ENCODE results near the gene FHIT.

Gene FHIT

DNA sequence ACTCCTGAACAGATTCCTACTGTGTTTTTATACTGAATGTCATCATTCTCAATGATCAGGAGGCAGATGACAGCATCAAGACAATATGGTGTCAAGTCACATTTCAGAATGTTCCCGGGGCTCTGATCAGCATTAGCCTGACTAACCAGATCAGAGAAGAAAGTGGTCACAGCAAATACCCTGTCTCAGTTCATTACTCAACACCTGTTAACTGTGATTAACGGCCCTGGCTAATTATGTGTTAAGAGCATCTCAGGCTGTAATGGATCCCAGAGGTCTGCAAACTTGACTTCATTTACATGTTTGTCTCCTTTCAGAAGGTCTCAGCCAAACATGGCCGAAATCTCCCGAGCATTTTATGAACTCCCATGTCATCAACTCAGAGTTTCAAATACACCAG, 833.7 kb downstream of the FHIT start:
- TF ChIP-seq, protein P1, sequence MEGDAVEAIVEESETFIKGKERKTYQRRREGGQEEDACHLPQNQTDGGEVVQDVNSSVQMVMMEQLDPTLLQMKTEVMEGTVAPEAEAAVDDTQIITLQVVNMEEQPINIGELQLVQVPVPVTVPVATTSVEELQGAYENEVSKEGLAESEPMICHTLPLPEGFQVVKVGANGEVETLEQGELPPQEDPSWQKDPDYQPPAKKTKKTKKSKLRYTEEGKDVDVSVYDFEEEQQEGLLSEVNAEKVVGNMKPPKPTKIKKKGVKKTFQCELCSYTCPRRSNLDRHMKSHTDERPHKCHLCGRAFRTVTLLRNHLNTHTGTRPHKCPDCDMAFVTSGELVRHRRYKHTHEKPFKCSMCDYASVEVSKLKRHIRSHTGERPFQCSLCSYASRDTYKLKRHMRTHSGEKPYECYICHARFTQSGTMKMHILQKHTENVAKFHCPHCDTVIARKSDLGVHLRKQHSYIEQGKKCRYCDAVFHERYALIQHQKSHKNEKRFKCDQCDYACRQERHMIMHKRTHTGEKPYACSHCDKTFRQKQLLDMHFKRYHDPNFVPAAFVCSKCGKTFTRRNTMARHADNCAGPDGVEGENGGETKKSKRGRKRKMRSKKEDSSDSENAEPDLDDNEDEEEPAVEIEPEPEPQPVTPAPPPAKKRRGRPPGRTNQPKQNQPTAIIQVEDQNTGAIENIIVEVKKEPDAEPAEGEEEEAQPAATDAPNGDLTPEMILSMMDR (IDR thresholded peaks at IDR 0.05; ENCODE audit: borderline replicate concordance, control extremely low read depth, extremely low read depth, insufficient read depth, missing control alignments): no peak
- in situ Hi-C loops (cut with MboI; ENCODE audit: low sequenced_read_pairs, unreplicated experiment): no loop called here
- DNase-seq (ENCODE audit: low spot score): no peak

DNA sequence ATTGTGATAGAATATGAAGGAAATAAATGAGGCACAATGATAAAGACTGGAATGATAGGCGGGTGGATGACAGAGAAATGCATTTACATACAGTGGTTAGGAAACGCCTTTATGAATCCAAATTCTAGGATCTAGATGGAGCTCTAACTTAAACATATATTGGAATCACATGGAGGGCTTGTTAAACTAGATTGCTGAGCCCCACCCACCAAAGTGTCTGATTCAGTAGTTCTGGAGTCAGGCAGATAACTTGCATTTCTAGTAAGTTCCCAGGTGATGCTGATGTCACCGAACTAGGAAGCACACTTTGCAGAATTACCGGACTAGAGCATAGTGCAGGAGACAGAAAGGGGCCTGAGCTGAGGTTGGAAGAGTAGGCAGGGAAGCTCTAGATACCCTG, 837.2 kb downstream of the FHIT start:
- no peak for DNase-seq (ENCODE audit: low spot score)
- TF ChIP-seq, protein P1 (IDR thresholded peaks at IDR 0.05; ENCODE audit: borderline replicate concordance, control extremely low read depth, extremely low read depth, insufficient read depth, missing control alignments): no peak
- in situ Hi-C loops (cut with MboI; ENCODE audit: low sequenced_read_pairs, unreplicated experiment): no loop called here

DNA sequence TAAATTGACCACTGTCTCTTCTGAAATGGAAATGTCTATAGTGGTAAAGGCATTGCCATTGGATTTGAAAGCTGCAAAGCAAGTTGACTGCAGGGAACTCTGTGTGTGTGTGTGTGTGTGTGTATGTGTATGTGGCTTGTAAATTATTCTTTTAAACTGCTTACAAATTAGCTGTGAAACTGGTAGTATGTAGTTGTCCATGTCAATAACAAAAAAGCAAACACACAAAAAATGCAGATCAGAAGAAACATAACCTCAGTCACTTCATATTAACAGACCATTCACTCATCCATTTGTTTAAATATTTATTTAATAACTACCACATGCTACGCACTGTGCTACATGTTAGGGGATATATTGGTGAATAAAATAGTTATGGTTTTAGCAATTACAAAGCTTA, 837.7 kb downstream of the FHIT start:
- DNase-seq (ENCODE audit: low spot score): no peak
- in situ Hi-C loops (cut with MboI; ENCODE audit: low sequenced_read_pairs, unreplicated experiment): no loop called here
- TF ChIP-seq, protein P1 (IDR thresholded peaks at IDR 0.05; ENCODE audit: borderline replicate concordance, control extremely low read depth, extremely low read depth, insufficient read depth, missing control alignments): no peak

DNA sequence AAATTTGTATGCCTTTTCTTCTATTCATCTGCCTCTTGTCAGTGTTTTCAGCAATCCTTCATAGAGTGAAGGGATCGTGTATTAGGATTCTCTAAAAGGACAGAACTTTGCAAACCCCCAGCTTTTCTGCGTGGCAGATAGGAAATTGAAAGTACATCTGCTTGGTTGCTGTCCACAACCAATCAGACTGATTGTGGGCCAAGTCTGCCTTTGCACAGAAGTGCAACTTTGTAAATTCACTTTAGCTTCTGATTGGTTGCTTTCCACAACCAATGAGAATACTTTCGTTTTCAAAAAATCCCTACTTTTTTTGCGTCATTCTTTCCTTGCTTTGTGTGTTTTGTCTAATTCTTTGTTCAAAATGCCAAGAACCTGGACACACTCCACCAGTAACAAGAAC, 847.4 kb downstream of the FHIT start:
- in situ Hi-C loops (cut with MboI; ENCODE audit: low sequenced_read_pairs, unreplicated experiment): no loop called here
- no peak for DNase-seq (ENCODE audit: low spot score)

DNA sequence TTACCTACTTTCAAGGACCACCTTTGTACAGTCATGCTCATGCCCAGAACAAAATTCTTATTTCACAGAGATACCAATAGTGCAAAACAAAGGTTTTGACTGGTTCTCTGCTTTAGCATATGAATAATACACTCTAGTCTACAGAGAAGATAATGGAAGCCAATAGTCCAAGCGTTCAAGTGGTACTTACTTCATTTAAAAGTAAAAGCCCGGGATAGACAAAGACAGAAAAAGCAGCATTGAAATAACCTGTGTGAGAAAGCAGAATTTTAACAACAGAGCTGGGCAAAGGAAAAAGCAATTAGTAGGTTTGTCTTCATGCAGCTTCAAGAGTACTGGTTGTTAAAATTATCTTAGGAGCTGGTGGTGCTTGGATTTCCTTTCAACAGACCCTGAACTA, 848.3 kb downstream of the FHIT start:
- in situ Hi-C loops (cut with MboI; ENCODE audit: low sequenced_read_pairs, unreplicated experiment): no loop called here
- TF ChIP-seq, protein P1 (IDR thresholded peaks at IDR 0.05; ENCODE audit: borderline replicate concordance, control extremely low read depth, extremely low read depth, insufficient read depth, missing control alignments): no peak
- no peak for DNase-seq (ENCODE audit: low spot score)

More for the DNA sequence above, 847.4 kb downstream of the FHIT start:
- TF ChIP-seq, protein P1 (IDR thresholded peaks at IDR 0.05; ENCODE audit: borderline replicate concordance, control extremely low read depth, extremely low read depth, insufficient read depth, missing control alignments): no peak

DNA sequence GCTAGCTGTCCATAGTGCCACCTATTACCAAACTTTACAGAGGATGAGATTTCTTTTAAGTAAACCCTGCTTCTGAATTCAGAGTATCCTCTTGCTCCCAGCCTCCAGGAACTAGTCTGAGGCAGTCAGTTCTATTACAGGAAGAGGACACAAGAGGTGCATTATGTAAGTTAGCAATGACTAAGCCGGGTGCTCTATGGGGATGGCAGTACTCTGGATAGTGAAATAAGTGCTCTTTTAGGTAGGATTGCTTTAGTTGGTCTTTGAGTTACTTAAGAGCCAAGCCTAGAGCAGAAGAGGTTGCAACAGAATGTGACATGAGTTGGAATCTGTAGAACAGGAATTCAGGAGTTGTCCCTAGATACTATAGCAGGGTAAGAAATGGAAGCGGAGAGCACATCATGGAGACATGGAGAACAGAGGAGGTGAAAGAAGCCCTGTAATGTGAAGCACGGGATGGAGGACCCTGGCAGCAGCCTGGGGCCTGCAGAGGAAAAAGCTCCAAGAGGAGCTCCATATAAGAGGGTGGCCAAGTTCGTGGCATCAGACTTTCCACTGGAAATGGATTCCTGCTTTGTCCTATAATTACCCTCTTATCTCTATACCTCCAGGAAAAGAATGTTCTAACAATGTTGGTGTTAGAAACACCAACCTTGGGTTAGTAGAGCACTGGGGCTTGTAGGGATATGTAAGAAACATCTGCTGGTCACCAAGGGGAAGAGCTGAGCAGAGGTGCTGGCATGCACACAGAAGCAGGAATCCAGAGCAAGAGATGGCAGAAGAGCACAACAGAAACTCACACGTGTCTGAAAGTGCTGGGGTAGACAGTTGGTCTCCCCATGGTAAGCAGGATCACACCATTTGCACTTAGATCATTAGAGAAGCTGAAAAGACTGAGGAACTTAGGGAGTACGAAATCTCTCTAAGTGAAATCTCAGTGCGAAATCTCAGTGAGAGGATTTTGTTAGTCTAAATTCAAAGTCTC, 851.1 kb downstream of the FHIT start:
- in situ Hi-C loops (cut with MboI; ENCODE audit: low sequenced_read_pairs, unreplicated experiment): no loop called here
- no peak for DNase-seq (ENCODE audit: low spot score)
- TF ChIP-seq, protein P1 (IDR thresholded peaks at IDR 0.05; ENCODE audit: borderline replicate concordance, control extremely low read depth, extremely low read depth, insufficient read depth, missing control alignments): no peak
